Glutamatergic neuron (in vitro differentiated cells): ENCODE data around the gene TENT5C. TPM values are rescaled to one million over a fixed set of nuclear protein-coding genes. Genes with fewer than 3 reads are reported as not detected.

Source experiments
- DNase-seq: peaks from one replicate; pipeline ENCODE4 v3.0.0; 2022
- H3K27ac Mint-ChIP-seq: one replicate; pipeline ENCODE4 v1.8.0; 2020; ENCODE audit warnings: mild to moderate bottlenecking, mixed read lengths, inconsistent platforms; ENCODE audit not compliant: unreplicated experiment
- H3K27me3 Mint-ChIP-seq: one replicate; pipeline ENCODE4 v1.8.0; 2020; ENCODE audit warnings: mild to moderate bottlenecking, moderate library complexity, mixed read lengths, inconsistent platforms; ENCODE audit not compliant: unreplicated experiment
- H3K36me3 Mint-ChIP-seq: one replicate; pipeline ENCODE4 v1.8.0; 2020; ENCODE audit warnings: mild to moderate bottlenecking, mixed read lengths, inconsistent platforms; ENCODE audit not compliant: unreplicated experiment
- H3K4me1 Mint-ChIP-seq: one replicate; pipeline ENCODE4 v1.8.0; 2020; ENCODE audit warnings: mild to moderate bottlenecking, low read depth, mixed read lengths, inconsistent platforms; ENCODE audit not compliant: unreplicated experiment
- H3K4me3 Mint-ChIP-seq: one replicate; pipeline ENCODE4 v1.8.0; 2020; ENCODE audit warnings: mild to moderate bottlenecking, mixed read lengths, inconsistent platforms; ENCODE audit not compliant: unreplicated experiment
- H3K9me3 Mint-ChIP-seq: one replicate; pipeline ENCODE4 v1.8.0; 2020; ENCODE audit warnings: mild to moderate bottlenecking, moderate library complexity, mixed read lengths, inconsistent platforms; ENCODE audit not compliant: unreplicated experiment
- total RNA-seq: library from RNA; stranded (reverse); fragmentation: NEBNext Ultra II Directional; extraction: Animal tissue kit (Norgen Biotek cat#: 25700); gene quantifications from one replicate; pipeline ENCODE4 v1.2.1, GENCODE V29; 2021; ENCODE audit not compliant: unreplicated experiment
- TF ChIP-seq, protein P1 (sequence below): fragments of 200-600 bp; sonication (generic); IDR thresholded peaks from one replicate; pipeline ENCODE4 v1.5.0; 2021; ENCODE audit not compliant: partially characterized antibody, unreplicated experiment

TENT5C gene
- total RNA-seq, 1 donor from 2014 or later = 0.27 TPM

DNA sequence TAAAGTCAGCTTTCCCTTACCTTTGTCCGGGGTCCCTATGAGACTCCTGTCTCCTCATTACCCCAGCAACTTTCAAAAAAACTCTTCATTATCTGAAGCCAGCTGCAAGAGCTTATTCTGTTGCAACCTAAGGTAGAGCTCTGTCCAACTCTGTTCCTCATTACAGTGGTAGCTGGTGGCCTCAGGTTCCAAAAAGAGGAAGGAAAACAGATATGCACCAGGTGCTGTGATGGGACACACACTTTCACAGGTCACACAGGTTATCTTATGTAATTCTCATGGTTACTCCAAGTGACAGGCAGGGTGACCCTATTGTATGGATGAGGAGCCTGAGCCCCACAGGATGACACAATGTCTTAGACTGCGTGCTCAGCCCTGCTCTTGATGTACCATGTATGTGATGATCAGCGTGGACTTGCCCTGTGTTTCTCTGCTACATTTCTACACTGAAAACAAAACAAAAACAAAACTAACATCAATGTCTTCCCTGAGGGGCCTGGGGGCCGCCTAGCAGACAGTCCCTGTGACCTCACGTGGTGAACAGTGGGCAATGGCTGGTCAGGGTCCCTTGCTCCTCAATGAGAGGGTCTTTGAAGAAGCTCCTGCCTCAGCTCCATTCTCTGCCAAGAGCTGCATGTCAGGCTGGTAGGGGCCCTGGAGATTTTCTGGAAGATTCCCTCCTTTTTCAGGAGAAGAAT is 9.7 kb upstream of the TENT5C start:
- DNase-seq = no peak
- Mint-ChIP-seq H3K4me3 (no peak overlapping the region), H3K27me3 (peaks cover 2% of the 10 kb centered on the region), H3K9me3 (no peaks in the 10 kb centered on the region), H3K36me3 (no peaks in the 10 kb centered on the region), H3K4me1 (no peaks in the 10 kb centered on the region), H3K27ac (no peak overlapping the region)
- TF ChIP-seq, protein P1, sequence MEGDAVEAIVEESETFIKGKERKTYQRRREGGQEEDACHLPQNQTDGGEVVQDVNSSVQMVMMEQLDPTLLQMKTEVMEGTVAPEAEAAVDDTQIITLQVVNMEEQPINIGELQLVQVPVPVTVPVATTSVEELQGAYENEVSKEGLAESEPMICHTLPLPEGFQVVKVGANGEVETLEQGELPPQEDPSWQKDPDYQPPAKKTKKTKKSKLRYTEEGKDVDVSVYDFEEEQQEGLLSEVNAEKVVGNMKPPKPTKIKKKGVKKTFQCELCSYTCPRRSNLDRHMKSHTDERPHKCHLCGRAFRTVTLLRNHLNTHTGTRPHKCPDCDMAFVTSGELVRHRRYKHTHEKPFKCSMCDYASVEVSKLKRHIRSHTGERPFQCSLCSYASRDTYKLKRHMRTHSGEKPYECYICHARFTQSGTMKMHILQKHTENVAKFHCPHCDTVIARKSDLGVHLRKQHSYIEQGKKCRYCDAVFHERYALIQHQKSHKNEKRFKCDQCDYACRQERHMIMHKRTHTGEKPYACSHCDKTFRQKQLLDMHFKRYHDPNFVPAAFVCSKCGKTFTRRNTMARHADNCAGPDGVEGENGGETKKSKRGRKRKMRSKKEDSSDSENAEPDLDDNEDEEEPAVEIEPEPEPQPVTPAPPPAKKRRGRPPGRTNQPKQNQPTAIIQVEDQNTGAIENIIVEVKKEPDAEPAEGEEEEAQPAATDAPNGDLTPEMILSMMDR = no peak

DNA sequence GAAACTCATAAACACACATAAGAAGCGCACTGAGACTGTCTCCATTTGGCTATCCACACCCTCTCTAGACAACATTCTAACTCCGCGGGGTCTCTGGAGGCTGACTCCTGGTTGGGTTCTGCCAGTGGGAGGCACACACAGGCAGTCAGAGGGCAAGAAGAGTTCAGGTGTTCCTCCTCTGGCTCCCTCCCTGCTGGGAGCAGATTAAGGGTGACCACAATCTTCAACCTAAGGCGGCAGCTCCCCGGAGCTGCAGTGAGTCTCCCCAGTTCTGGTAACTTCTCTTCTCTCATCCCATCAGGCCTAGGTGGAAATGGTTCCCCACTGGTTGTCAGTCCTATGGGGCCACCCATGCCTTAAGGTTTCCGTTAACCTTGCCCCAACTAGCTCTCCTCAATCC is 7.4 kb upstream of the TENT5C start:
- peaks cover 2% of the 10 kb centered on the region for H3K27me3 Mint-ChIP-seq
- no peak for DNase-seq
- no peaks in the 10 kb centered on the region for H3K9me3 Mint-ChIP-seq
- TF ChIP-seq, protein P1 = no peak
- no peak overlapping the region for H3K27ac Mint-ChIP-seq
- H3K36me3 Mint-ChIP-seq = no peaks in the 10 kb centered on the region
- H3K4me3 Mint-ChIP-seq = no peak overlapping the region
- H3K4me1 Mint-ChIP-seq = no peaks in the 10 kb centered on the region

DNA sequence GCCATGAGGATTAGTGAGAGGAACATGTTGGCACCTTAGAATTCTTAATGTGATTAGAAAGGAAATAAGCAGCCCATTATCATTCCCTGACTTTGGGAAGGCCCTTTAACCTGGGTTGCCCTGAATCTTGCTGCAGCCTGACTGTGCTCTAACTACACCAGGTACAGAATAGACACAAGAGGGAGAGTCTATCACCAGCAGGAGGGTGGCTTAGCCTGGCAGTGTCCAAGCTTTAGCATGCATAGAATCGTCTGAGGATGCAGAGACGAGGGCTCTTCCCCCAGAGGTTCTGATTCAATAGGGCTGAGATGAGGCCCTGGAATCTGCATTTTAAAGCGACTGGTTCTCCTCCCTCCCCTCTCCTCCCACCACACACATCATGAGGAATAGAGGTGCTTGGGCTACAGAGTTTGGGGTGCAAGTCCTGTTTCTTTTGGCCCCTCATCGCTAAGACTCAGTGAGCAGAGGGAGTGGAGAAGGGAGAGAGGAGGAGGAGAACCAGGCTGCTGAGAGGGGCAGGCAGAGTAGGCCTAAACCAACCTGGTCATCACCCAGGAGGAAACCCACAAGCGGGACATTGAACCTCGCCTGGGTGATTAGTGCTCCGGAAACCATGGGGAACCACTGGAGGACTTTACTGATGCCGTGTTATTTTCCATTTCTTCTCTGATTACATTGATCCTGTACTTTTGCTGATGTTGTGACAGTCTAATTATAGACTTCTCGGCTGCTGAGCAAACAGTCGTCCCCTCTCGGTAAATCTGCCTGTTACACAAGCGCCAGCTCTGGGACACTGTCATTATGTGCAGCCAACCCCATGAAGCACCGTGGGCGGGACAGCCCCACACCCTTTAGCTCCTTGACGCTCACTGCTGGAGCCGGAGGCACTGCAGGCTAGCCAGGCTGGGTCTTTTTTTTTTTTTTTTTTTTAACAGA is 6.3 kb upstream of the TENT5C start:
- TF ChIP-seq, protein P1 = no peak
- Mint-ChIP-seq H3K36me3 (no peaks in the 10 kb centered on the region), H3K4me3 (no peak overlapping the region), H3K9me3 (no peaks in the 10 kb centered on the region), H3K4me1 (no peaks in the 10 kb centered on the region), H3K27me3 (peaks cover 3% of the 10 kb centered on the region), H3K27ac (no peak overlapping the region)
- DNase-seq = no peak

DNA sequence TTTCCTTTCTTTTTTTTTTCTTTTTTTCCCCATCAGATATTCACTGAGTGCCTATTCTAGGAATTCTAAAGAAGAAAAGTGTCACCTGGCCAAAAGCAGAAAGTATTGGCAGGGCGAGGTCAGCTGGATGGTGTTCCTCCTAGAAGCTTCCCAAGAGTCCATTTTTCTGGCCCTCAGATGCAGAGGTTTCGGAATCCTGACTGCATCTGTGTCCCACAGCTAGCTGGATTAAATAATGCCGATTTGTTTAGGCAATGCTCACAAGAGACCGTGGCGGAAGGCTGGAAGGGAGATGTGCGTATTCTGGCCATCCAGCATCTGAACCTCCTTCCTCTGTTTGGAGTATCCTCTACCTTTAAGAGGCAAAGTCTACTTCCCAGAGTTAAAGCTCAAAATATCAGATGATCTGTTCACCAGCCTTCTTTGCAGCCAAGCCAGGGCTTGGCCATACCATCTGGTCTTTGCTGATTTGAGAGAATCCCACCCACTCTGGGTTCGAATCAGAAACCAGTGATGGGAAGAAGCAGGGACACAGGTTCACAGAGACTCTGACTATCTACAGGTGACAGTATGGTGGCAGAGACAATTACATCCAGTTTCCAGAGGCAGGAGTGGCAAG is 5.4 kb upstream of the TENT5C start:
- Mint-ChIP-seq H3K27ac (no peak overlapping the region), H3K4me3 (no peak overlapping the region), H3K36me3 (no peaks in the 10 kb centered on the region), H3K4me1 (no peaks in the 10 kb centered on the region), H3K9me3 (no peaks in the 10 kb centered on the region), H3K27me3 (peaks cover 8% of the 10 kb centered on the region)
- TF ChIP-seq, protein P1 = no peak
- DNase-seq = no peak
